ENCODE measurements around the gene OR1L6.

Gene OR1L6, protein sequence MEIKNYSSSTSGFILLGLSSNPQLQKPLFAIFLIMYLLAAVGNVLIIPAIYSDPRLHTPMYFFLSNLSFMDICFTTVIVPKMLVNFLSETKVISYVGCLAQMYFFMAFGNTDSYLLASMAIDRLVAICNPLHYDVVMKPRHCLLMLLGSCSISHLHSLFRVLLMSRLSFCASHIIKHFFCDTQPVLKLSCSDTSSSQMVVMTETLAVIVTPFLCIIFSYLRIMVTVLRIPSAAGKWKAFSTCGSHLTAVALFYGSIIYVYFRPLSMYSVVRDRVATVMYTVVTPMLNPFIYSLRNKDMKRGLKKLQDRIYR

DNA sequence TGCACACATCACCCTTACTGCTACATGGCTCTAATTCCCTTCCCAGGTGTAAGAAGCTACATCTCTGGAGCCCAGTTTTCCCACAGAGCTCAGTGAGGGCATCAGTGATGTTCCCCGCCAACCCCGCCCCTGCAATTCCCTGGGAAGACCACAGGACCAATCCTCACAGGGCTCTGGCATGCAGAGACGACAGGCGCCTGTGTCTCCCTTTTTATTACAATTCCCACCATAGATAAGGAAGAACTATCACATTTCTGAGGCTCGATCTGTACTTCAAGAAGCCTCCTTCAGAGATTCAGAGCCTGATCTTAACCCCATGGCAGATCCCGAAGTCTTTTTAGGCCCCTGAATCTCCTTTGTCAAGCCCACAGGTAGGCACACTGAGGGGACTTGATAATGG, at the start of gene OR1L6:
TSS of gene OR1L6 (plus strand) at position 301 of the 400 bp plus-strand sequence. CDS start 7,545 bp downstream, outside the sequence.
- TF ChIP-seq, protein P1, sequence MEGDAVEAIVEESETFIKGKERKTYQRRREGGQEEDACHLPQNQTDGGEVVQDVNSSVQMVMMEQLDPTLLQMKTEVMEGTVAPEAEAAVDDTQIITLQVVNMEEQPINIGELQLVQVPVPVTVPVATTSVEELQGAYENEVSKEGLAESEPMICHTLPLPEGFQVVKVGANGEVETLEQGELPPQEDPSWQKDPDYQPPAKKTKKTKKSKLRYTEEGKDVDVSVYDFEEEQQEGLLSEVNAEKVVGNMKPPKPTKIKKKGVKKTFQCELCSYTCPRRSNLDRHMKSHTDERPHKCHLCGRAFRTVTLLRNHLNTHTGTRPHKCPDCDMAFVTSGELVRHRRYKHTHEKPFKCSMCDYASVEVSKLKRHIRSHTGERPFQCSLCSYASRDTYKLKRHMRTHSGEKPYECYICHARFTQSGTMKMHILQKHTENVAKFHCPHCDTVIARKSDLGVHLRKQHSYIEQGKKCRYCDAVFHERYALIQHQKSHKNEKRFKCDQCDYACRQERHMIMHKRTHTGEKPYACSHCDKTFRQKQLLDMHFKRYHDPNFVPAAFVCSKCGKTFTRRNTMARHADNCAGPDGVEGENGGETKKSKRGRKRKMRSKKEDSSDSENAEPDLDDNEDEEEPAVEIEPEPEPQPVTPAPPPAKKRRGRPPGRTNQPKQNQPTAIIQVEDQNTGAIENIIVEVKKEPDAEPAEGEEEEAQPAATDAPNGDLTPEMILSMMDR (IDR thresholded peaks at IDR 0.05; ENCODE audit: control insufficient read depth, insufficient read depth, low read depth, low read length, missing control alignments): no peak
- DNase-seq (ENCODE audit: low read depth): no peak
- no peak within 1 kb of the TSS for H3K4me3 ChIP-seq (ENCODE audit: control insufficient read depth, low read depth, low read length)

DNA sequence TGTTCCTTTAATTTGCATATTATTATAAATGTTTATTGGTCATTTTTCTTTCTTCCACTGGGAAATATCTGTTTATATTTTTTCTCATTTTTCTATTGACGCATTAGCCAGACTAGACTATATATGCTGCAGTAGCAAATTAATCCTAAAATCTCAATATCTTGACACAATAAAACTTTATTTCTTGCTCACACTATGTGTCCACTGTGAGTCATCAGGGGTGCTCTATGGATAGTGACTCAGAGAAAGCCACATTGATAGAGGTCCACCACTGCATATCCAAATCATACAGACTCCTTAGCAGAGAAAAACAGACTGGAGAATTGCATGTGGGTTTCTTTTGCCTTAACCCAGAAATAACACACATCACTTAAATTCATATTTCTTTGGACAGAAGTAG, 46.4 kb upstream of the OR1L6 start:
- DNase-seq (ENCODE audit: low read depth): no peak
- no peak overlapping the region for H3K4me3 ChIP-seq (ENCODE audit: control insufficient read depth, low read depth, low read length)
- TF ChIP-seq, protein P1 (IDR thresholded peaks at IDR 0.05; ENCODE audit: control insufficient read depth, insufficient read depth, low read depth, low read length, missing control alignments): no peak

DNA sequence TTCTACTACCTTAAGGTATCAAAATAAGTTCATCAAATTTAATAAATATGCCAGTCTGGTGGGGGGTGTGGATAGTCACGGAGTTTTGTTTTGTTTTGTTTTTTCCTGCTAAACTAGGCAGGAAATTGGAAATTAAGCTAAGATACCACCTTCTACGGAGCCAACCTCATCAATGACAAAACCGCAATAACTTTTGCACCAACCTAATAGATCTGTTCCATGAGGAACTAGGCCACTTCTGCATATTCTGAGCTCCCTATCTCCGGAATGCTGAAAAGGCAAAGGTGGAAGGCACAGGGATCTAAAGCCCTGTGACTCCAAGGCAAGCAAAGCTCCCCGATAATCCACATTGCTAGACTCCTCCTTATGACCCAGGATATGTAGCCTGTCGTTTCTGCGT, 24.1 kb upstream of the OR1L6 start:
- no peak for DNase-seq (ENCODE audit: low read depth)
- H3K4me3 ChIP-seq (ENCODE audit: control insufficient read depth, low read depth, low read length): no peak overlapping the region
- TF ChIP-seq, protein P1 (IDR thresholded peaks at IDR 0.05; ENCODE audit: control insufficient read depth, insufficient read depth, low read depth, low read length, missing control alignments): no peak

DNA sequence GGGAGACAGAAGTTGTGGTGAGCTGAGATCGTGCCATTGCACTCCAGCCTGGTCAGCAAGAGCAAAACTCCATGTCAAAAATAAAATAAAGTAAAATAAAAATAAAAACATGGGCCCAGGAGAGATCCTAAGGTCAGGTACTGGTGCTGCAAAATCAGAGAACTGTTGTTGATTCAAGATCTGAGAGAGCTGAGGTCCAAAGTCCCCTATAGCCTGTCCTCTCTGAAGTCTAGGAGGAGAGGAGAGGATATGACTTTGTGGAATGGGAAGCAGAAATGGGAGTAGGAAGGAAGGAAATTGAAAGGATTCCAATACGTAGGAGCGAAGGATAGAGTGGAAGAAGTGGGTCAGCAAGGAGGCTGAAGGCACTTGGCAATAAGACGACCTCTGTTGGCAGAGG, 22.9 kb upstream of the OR1L6 start:
- TF ChIP-seq, protein P1 (IDR thresholded peaks at IDR 0.05; ENCODE audit: control insufficient read depth, insufficient read depth, low read depth, low read length, missing control alignments): no peak
- H3K4me3 ChIP-seq (ENCODE audit: control insufficient read depth, low read depth, low read length): no peak overlapping the region
- no peak for DNase-seq (ENCODE audit: low read depth)

DNA sequence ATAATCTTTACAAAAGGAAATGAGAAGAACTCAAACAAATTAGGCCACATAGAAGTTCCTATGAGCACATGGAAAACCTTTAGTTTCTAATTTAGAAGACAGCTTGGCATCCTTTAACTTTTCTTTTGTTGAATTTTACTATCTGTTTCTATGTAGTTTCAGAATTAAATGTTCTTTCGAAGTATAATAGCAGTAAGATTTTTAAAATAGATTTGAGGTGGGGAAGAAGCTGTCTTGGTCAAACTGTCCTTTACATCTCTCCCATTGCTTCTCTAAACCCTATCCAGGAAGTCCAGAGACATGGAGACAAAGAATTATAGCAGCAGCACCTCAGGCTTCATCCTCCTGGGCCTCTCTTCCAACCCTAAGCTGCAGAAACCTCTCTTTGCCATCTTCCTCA, 18.4 kb upstream of the OR1L6 start, which contains the start of gene OR1L4:
TSS of gene OR1L4 (plus strand) at position 301 of the 400 bp plus-strand sequence. CDS start at position 301, 0 bp downstream.
- TF ChIP-seq, protein P1 (IDR thresholded peaks at IDR 0.05; ENCODE audit: control insufficient read depth, insufficient read depth, low read depth, low read length, missing control alignments): no peak
- no peak for DNase-seq (ENCODE audit: low read depth)

DNA sequence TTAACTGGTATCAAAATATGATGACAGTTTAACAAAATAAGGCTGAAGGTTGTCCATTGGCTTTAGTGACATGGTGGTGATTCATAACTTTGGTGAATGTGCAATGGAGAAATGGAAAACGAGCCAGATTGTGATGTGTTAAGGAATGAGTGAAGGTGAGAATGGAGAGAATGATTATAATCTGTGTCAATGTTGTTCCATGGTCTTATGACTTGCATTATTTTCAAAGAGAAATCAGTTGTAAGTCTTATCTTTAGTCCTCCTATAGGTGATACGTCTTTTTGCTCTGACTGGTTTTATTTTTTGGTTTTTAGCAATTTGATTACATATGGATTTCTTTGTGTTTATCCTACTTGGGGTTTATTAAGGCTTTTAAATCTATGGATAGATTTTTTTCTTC, 12.7 kb downstream of the OR1L6 start:
- TF ChIP-seq, protein P1 (IDR thresholded peaks at IDR 0.05; ENCODE audit: control insufficient read depth, insufficient read depth, low read depth, low read length, missing control alignments): no peak
- no peak overlapping the region for H3K4me3 ChIP-seq (ENCODE audit: control insufficient read depth, low read depth, low read length)
- DNase-seq (ENCODE audit: low read depth): no peak

More for the DNA sequence above, 18.4 kb upstream of the OR1L6 start, which contains the start of gene OR1L4:
- H3K4me3 ChIP-seq (ENCODE audit: control insufficient read depth, low read depth, low read length): no peak within 1 kb of the TSS

Data from AG09309 (cell line).